ENCODE measurements around the gene GBF1.

GRCh38 chr10:102354451-102354850 lies 109.1 kb downstream of the GBF1 start:
- no peak for TF ChIP-seq CTCF (conservative IDR thresholded peaks at IDR 0.05 in 1 of 2, IDR thresholded peaks at IDR 0.05 in 1 of 2; ENCODE audit: extremely low read depth in 1 of 2, insufficient read depth in 1 of 2, low read depth in 1 of 2, low read length in 2 of 2)
- TF ChIP-seq EZH2 (IDR thresholded peaks at IDR 0.05; ENCODE audit: borderline replicate concordance, low read length) = no peak

Measured in mammary epithelial cell (primary cell).